HG03103 (cell line): Measurements from ENCODE around the gene FGFR4.

Source experiments
- ATAC-seq: cut with Tn5 transposase; IDR thresholded peaks from one replicate; pipeline ENCODE4 v1.9.1; 2021; ENCODE audit warnings: low read depth; ENCODE audit not compliant: unreplicated experiment

Gene FGFR4

GRCh38 chr5:177099422-177100093 is 12.8 kb downstream of the FGFR4 start:
- no peak for ATAC-seq

GRCh38 chr5:177100714-177101121 is 14.0 kb downstream of the FGFR4 start:
- ATAC-seq = no peak

- ATAC-seq = no peak
Observed at GRCh38 chr5:177103523-177104253, 17.0 kb downstream of the FGFR4 start.

GRCh38 chr5:177105691-177106476 is 19.2 kb downstream of the FGFR4 start:
- no peak for ATAC-seq

- ATAC-seq = no peak
Observed at GRCh38 chr5:177107159-177107558, 20.4 kb downstream of the FGFR4 start.

- ATAC-seq = no peak
Observed at GRCh38 chr5:177109810-177110209, 23.1 kb downstream of the FGFR4 start.

GRCh38 chr5:177111720-177112394 is 25.1 kb downstream of the FGFR4 start:
- no peak for ATAC-seq

- ATAC-seq = no peak
Observed at GRCh38 chr5:177112589-177113220, 26.0 kb downstream of the FGFR4 start.

GRCh38 chr5:177113566-177114424 is 27.1 kb downstream of the FGFR4 start:
- ATAC-seq = no peak

GRCh38 chr5:177116631-177117373 is 30.1 kb downstream of the FGFR4 start:
- ATAC-seq = no peak

- ATAC-seq = no peak
Observed at GRCh38 chr5:177117441-177118045, 30.8 kb downstream of the FGFR4 start.

- no peak for ATAC-seq
Observed at GRCh38 chr5:177122566-177122965, 35.9 kb downstream of the FGFR4 start.

GRCh38 chr5:177123789-177124485 is 37.2 kb downstream of the FGFR4 start:
- peak; percentile 41 for ATAC-seq

GRCh38 chr5:177124486-177124991 is 37.8 kb downstream of the FGFR4 start:
- peak; percentile 60 for ATAC-seq

- ATAC-seq = no peak
Observed at GRCh38 chr5:177126771-177127170, 40.1 kb downstream of the FGFR4 start.

GRCh38 chr5:177128551-177128981 is 41.9 kb downstream of the FGFR4 start:
- no peak for ATAC-seq

GRCh38 chr5:177130211-177131018 is 43.7 kb downstream of the FGFR4 start:
- no peak for ATAC-seq
